ENCODE data around the gene PAN3.

The PAN3 gene

GRCh38 chr13:28204690-28205443, 66.5 kb downstream of the PAN3 start:
- DNase-seq (ENCODE audit: extremely low read depth in 1 of 2, low read depth in 1 of 2): peak; percentile 30 to 67

- no peak for DNase-seq (ENCODE audit: extremely low read depth in 1 of 2, low read depth in 1 of 2)
These were observed 80.3 kb downstream of the PAN3 start for GRCh38 chr13:28218679-28219078.

GRCh38 chr13:28219408-28220099, 81.2 kb downstream of the PAN3 start:
- DNase-seq (ENCODE audit: extremely low read depth in 1 of 2, low read depth in 1 of 2): no peak

- DNase-seq (ENCODE audit: extremely low read depth in 1 of 2, low read depth in 1 of 2): no peak
These were observed 81.8 kb downstream of the PAN3 start for GRCh38 chr13:28220166-28220565.

- no peak for DNase-seq (ENCODE audit: extremely low read depth in 1 of 2, low read depth in 1 of 2)
These were observed 91.4 kb downstream of the PAN3 start for GRCh38 chr13:28229522-28230411.

- no peak for DNase-seq (ENCODE audit: extremely low read depth in 1 of 2, low read depth in 1 of 2)
These were observed 93.3 kb downstream of the PAN3 start for GRCh38 chr13:28231642-28232041.

- no peak for DNase-seq (ENCODE audit: extremely low read depth in 1 of 2, low read depth in 1 of 2)
These were observed 99.6 kb downstream of the PAN3 start for GRCh38 chr13:28237944-28238343.

GRCh38 chr13:28239374-28239773, 101.0 kb downstream of the PAN3 start:
- DNase-seq (ENCODE audit: extremely low read depth in 1 of 2, low read depth in 1 of 2): no peak

- DNase-seq (ENCODE audit: extremely low read depth in 1 of 2, low read depth in 1 of 2): no peak
These were observed 107.1 kb downstream of the PAN3 start for GRCh38 chr13:28245465-28245864.

- no peak for DNase-seq (ENCODE audit: extremely low read depth in 1 of 2, low read depth in 1 of 2)
These were observed 108.5 kb downstream of the PAN3 start for GRCh38 chr13:28246891-28247290.

- no peak for DNase-seq (ENCODE audit: extremely low read depth in 1 of 2, low read depth in 1 of 2)
These were observed 109.7 kb downstream of the PAN3 start for GRCh38 chr13:28248080-28248479.

GRCh38 chr13:28250542-28250941, 112.2 kb downstream of the PAN3 start:
- DNase-seq (ENCODE audit: extremely low read depth in 1 of 2, low read depth in 1 of 2): no peak

- no peak for DNase-seq (ENCODE audit: extremely low read depth in 1 of 2, low read depth in 1 of 2)
These were observed 113.1 kb downstream of the PAN3 start for GRCh38 chr13:28251466-28251865.

- DNase-seq (ENCODE audit: extremely low read depth in 1 of 2, low read depth in 1 of 2): no peak
These were observed 114.2 kb downstream of the PAN3 start for GRCh38 chr13:28252547-28252946.

GRCh38 chr13:28257305-28257704, 119.0 kb downstream of the PAN3 start:
- DNase-seq (ENCODE audit: extremely low read depth in 1 of 2, low read depth in 1 of 2): no peak

- DNase-seq (ENCODE audit: extremely low read depth in 1 of 2, low read depth in 1 of 2): no peak
These were observed 120.1 kb downstream of the PAN3 start for GRCh38 chr13:28258417-28258816.

GRCh38 chr13:28267497-28267896, 129.2 kb downstream of the PAN3 start:
- no peak for DNase-seq (ENCODE audit: extremely low read depth in 1 of 2, low read depth in 1 of 2)

- no peak for DNase-seq (ENCODE audit: extremely low read depth in 1 of 2, low read depth in 1 of 2)
These were observed 130.5 kb downstream of the PAN3 start for GRCh38 chr13:28268800-28269223.

- no peak for DNase-seq (ENCODE audit: extremely low read depth in 1 of 2, low read depth in 1 of 2)
These were observed 132.9 kb downstream of the PAN3 start for GRCh38 chr13:28271056-28271840.

GRCh38 chr13:28273919-28274318, 135.6 kb downstream of the PAN3 start:
- no peak for DNase-seq (ENCODE audit: extremely low read depth in 1 of 2, low read depth in 1 of 2)

- DNase-seq (ENCODE audit: extremely low read depth in 1 of 2, low read depth in 1 of 2): no peak
These were observed 144.1 kb downstream of the PAN3 start for GRCh38 chr13:28282451-28282850.
